Inflammatory macrophage (primary cell): ENCODE results near the gene MAPKAPK2.

ENCODE experiments used
- DNase-seq, 2 donors: peaks; one replicate each; pipeline ENCODE4 v3.0.0-alpha.2; 2020 to 2022

The MAPKAPK2 gene

GRCh38 chr1:206684003-206684402 lies 702 bp upstream of the MAPKAPK2 start:
- no peak for DNase-seq

- peak; percentile 36 to 67 for DNase-seq
Measured at GRCh38 chr1:206685334-206685768, 646 bp downstream of the MAPKAPK2 start.

- DNase-seq = peak; percentile 86 to 89
Measured at GRCh38 chr1:206685769-206686477, 1.2 kb downstream of the MAPKAPK2 start.

GRCh38 chr1:206686478-206687249 lies 2.0 kb downstream of the MAPKAPK2 start:
- DNase-seq = no peak

GRCh38 chr1:206687251-206687914 lies 2.7 kb downstream of the MAPKAPK2 start:
- no peak for DNase-seq

GRCh38 chr1:206687915-206688442 lies 3.3 kb downstream of the MAPKAPK2 start:
- peak in 1 of 2 donors; percentile 24 for DNase-seq

- no peak for DNase-seq
Measured at GRCh38 chr1:206690516-206690915, 5.8 kb downstream of the MAPKAPK2 start.

- no peak for DNase-seq
Measured at GRCh38 chr1:206691604-206692003, 6.9 kb downstream of the MAPKAPK2 start.

GRCh38 chr1:206693029-206693428 lies 8.3 kb downstream of the MAPKAPK2 start:
- no peak for DNase-seq

GRCh38 chr1:206693592-206693991 lies 8.9 kb downstream of the MAPKAPK2 start:
- no peak for DNase-seq

GRCh38 chr1:206694171-206695124 lies 9.7 kb downstream of the MAPKAPK2 start:
- no peak for DNase-seq

GRCh38 chr1:206695733-206696132 lies 11.0 kb downstream of the MAPKAPK2 start:
- no peak for DNase-seq

GRCh38 chr1:206696812-206697585 lies 12.3 kb downstream of the MAPKAPK2 start:
- no peak for DNase-seq

GRCh38 chr1:206698011-206698410 lies 13.3 kb downstream of the MAPKAPK2 start:
- no peak for DNase-seq

- DNase-seq = peak; percentile 70 to 71
Measured at GRCh38 chr1:206699000-206699586, 14.4 kb downstream of the MAPKAPK2 start.

- no peak for DNase-seq
Measured at GRCh38 chr1:206699626-206700025, 14.9 kb downstream of the MAPKAPK2 start.

- DNase-seq = no peak
Measured at GRCh38 chr1:206700445-206701036, 15.8 kb downstream of the MAPKAPK2 start.

- DNase-seq = no peak
Measured at GRCh38 chr1:206702260-206702659, 17.6 kb downstream of the MAPKAPK2 start.

- DNase-seq = no peak
Measured at GRCh38 chr1:206702803-206703202, 18.1 kb downstream of the MAPKAPK2 start.

- no peak for DNase-seq
Measured at GRCh38 chr1:206703661-206704060, 19.0 kb downstream of the MAPKAPK2 start.
